NCI-H82 treated with DMSO at 0.1 percent for 48 hours (cell line): ENCODE data around the gene GBA2.

Experiments used
- DNase-seq: peaks from one replicate; lab custom pipeline; 2025; ENCODE audit not compliant: unreplicated experiment; lab: John Stamatoyannopoulos, UW

GBA2 gene

DNA sequence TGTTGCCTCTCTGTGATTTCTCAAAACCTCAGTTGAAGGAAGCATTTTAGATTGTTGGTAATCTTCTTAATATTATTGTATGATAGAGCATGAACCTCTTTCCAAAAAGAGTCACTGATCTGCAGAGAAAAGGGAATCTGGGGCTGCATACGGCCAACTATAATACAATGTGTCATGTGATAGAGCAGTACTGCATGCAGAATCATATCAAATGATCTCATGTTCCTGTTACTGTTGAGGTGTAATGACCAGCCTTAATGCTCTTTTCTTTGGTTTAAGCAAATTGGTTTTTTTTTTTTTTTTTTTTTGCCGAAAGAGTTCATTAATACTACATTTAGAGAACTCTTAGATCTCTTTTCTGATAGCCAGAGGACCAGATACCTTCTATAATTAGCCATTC is 18.0 kb upstream of the GBA2 start:
- DNase-seq, result no peak

DNA sequence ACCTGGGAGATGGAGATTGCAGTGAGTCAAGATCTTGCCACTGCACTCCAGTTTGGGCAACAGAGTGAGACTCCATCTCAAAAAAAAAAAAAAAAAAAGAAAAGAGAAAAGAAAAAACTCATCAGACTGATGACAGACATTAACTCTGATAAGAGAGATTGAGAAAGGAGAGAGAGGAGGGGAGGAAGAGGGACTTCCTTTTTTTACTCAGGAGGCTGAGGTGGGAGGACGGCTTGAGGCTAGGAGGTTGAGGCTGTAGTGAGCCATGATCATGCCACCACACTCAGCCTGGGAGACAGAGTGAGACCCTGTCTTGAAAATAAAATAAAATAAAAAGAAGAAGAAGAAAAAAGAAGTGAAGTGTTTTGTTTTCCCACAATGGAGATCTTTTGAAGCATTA is 14.8 kb upstream of the GBA2 start:
- no peak for DNase-seq

DNA sequence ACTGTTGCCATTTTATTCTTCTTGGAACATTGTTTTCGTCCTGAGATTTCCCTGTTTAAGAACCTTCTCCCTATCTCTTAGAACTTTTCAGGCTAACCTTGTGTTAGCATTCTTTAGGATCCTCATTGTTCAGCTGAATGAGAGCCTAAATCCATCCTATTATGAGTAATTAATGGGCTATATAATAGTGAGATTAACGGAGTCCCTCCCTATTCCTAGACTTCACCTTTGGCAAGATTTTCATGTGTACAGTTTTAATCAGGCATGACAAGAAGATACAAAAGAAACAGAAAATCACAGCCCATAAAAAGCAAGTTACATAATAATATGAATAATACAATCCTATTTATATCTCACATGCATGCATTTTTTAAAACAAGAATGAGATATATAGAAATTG is 14.2 kb upstream of the GBA2 start:
- DNase-seq, result no peak

DNA sequence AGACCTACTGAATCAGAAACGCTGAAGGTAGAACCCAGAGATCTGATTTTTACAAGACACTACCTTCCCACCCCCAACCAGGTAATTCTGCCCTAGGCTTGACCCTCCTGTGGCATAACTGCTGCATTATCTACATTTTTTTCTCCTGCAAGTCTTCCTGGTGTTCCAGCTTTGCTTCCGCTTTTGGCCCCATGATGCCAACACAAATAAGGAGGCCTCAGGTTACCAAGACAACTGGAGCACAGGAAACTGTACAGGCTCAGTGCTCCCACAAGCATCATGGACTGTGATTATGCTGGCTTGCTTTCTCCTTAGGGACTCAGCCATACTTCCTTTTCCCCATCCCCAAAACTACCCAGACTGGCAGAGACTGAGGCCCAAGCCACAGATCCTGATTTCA is 11.6 kb upstream of the GBA2 start:
- DNase-seq, result no peak

DNA sequence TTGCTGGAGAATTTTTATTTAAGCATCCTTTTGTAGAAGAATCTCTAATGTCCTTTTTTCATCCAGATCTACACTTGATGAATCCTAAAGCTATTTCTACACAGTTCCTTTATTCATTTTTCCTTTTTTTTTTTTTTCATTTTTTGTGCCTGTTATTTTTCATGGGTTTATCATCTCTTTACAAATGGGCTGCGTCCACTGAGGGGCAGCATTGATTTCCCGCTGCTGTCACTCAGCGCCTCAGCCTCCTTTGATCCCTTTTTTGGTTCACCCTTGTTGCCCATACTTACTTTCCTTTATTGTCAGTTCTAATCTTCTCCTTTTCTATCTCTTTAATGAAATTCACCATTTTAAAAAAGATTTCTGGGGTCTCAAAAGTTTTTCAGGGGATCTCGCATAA is 10.8 kb upstream of the GBA2 start:
- DNase-seq, result no peak

DNA sequence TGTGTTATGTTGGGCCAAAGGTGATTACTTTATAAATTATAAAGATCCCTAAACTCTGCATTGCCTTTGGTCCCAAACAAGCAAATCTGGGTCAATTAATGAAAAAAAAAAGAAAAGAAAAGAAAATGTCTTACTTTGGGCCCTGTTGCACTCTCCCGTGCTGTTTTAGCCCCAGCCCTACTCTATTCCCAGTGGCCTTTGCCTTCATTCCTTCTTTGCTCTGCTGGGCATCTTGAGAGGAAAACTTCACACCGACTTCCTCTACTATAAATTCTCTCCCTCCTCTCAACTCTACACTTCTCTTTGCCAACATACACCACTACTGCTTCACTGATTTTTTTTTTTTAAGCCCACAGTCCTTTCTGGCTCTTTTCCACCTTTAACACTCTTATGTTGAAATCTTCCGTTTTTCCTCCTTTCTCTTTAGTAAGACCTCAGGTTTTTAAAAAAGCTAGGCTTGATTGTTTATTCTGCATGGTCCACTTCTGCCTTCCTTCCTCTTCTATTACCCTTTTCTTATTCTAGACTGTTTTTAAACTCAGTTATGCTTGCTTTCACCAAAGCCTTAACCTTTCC is 9.5 kb upstream of the GBA2 start:
- DNase-seq, result no peak

DNA sequence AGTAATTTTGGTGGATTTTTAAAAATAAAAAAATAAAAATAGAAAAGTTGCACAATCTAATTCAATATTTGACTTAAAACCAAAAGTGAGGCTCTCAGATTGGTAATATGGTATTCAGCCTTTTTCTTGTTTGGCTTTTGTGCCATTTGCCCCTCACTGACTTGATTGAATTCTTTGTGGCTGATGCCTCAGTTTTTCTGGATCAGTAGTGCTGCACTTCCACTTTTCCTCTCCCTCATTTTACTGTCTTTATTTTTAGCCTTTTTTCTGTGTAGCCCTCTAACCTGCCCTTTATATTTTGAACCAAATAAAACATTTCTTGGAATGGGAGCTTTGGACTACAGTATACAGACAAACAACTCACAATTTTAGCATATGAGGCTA is 8.9 kb upstream of the GBA2 start:
- no peak for DNase-seq

DNA sequence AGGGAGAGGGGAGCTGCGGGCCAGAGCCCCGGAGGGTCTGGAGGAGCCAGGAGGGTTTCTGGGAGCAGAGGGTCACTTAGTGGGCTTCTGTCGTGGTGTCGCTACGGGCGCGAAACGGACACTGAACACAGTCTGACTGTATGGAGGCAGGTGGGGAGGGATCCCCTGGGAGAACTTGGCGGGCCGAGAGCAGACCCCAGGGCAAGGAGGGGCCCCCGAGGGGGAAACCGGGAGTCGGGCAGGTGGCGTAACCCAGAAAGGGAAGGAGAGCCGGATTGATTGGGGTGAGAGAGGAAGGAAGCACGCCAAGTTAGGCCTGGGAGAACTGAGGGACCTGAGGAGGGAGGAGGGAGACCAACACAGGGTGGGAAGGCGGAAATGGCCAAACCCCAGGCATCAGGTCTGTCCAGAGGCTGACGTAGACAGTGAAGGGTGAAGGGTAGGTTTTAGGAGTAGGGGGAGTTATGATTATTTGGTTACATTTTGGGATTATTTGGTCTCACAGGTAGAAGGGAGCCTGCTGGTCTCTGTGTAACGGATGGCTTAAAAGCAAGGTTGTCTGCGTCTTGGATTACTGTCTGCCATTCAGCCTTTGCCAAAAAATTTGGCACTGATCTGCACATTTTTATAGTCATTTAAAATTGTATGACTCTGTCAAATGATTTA is 8.3 kb upstream of the GBA2 start:
- DNase-seq, result no peak

DNA sequence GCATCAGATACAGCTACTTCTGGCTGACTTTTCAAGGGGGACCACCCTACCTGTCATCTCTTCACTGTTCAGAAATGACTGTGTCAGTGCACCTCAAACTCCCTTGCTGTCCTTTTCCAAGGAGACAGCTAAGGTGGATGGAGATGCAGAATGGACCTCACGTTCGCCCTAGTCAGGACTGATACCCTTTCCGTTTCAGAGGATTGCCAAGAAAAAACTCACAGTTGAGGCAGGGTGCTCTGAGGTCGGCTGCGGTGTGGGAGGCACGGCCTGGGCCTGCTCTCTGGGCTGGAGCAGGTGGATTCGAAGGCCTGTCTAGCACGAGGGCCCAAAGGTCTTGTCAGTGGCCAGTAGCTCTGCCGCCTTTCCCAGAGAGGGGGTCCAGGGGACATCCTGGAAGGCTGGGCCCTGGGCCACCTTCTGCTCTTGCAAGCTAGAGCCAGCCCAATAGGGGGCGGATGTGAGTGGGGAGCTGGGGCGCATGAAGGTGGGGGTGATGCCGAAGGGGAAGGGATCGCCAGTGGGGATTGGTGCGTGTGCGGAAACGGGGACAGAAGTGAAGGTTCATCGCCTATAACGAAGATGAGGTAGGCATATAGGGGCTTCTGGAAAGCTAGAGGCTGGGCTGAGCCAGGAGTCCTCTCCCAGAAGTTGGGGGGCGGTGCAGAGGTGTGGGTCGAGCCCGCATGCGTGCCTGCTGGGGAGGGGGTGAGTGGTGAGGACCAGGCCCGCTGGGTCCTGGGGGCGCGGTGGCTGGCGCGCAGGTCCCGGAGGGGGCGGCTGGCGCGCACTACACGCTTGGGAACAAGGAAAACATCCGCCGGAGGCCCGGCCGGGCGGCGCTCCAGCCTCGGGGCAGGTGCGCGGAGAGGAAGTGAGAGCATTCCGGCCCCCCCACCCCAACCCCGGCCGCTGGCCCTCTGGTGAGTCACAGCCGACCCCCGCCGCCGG is 7.5 kb upstream of the GBA2 start:
- no peak for DNase-seq

DNA sequence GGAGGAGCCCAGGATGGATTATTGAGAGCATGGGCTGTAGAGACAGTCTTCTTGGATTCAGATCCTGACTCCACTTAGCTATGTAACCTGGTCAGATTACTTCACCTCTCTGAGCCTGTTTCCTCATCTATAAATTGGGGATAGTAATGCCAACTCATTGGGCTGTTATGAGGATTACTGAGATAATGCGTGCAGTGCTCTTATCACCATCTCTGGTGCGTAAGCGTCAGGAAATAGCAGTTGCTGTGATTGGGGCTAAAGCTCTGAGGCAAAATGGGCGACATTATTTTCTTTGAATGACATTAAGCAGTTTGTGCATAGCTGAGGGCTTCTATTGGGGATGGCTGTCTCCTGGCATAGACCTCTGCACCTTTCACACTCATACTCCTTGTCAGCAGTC is 6.0 kb upstream of the GBA2 start:
- DNase-seq, result no peak

DNA sequence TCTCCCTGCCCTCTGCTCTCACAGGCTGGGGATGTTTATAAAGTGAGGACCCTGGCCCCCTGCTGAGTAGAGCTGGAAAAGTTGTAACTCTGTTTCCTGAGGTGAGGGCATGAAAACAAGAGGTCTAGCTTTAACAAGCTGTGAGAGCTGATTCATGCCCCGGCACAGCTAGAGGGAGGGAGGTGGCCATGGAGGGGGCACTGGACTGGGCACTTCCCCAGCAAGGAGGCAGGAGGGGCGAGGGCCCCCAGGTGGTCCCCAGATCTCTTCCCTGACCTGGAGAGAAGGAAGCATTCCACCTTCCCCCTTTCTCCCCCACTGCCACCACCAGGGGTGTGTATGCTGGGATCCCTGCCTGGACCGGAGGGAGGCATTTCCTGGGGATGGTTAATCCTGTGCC is 5.2 kb upstream of the GBA2 start, which contains the start of gene MSMP:
Gene MSMP, minus strand, starts transcription at position 13 of the 400 bp plus-strand sequence. CDS start 147 bp downstream, outside the sequence.
- DNase-seq, result no peak

DNA sequence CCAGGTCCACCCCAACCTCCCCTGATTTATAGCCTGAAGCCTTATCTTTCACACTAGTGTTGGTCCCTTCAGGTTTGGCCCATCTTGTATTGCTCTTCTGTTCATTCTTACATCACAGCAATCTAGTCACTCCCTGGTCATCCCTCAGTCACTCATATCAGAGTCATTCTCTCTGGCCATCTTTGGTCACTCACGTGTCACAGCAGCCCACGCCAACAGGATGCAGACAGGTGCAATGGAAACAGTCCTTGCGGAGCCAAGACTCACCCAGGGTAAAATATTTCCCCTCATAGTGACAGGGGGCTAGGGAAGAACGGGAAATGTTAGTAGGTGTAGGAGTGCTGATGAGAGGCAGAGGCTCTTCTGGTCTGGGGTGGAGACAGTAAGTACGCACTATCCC is 4.4 kb upstream of the GBA2 start:
- DNase-seq, result no peak

DNA sequence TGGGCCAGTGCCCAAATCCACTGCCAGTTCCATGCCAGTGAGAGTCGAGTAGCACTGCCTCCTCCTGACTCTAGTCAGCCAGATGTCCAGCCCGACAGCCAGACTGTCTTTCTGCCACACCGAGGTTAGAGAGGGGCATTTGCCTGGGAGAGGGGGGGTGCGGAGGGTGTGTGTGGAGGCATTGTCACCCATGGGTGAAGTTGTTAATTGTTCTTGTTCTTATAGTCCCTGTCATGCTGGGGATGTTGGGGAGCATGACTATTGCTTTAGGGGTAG is 1.2 kb upstream of the GBA2 start:
- DNase-seq, result no peak

DNA sequence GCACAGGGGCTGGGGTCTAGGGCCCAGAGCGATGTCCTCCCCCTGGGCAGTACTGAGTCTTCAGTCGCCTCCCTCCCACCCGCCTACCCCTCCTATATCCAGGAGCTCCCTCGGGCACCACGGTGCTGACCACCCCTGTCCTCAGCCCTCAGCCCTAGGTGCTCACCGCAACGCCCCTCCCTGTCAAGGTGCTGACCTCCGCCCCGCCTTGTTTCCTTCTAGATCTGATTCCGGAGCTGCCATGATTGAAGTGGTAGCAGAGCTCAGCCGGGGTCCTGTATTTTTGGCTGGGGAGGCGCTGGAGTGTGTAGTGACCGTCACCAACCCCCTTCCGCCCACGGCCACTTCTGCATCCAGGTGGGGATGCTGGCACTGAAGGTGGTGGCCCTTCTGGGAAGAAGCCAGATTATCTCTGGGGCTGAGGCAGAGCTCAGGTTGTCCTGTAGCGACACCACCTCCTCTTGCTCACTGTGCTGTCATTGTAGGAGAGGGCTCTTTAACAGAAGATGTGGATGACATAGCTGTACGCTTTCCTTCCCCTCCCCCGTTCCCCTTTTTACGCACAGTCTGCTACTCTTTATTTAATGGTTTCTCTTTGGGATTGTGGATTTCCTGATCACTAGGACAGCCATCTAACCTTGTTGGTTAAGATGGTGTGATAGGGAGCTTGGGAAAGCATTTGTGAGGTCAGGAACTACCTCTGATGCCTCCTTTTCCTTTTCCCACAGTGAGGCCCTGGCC is 657 bp upstream of the GBA2 start:
- DNase-seq, result no peak

DNA sequence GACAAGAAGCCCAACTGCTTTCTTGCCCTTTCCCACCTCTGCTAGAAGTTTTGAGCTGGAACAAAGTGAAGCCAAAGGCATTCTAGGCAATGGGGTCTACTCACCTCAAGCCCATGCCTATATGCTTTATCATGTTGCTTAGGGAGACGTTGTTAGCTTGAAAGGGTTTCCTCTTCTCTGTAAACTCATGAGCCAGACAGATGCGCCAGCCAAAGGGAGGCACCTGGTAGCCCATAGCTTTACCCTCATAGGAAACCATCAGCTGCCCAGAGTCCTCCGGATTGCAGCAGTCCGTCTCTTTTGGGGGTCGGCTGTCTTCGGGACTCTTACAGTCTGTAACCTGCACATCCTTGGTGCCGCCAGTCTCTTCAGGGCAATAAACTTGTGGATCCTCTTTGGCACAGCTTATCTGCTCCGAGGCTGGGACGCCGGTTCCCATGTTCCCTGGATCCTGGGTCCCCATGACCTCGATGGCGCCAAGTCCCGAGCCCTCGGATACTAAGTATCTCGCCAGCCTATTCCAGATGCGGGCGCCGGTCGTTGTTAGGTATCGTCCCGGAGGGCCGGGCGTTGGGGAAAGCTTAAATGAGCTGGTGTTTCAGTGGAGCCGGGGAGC is 678 bp downstream of the GBA2 start:
- no peak for DNase-seq

DNA sequence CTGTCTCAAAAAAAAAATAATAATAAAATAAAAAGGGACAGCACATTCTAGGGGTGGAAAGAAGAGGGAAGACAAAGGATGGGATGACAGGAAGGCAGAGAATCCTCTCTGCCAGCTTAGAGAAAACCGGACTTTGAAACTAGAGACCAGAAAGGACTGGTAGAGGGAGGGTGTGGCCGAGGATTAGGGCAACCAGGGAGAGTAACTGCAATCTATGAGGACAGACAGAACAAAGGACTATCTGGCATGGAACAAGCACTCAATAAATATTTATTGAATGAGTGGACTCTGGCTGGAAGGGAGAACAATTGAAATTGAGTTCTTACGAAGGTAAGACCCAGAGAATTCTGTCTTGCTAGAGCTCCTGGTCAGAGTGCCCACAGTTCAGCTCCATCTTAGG is 2.4 kb downstream of the GBA2 start:
- no peak for DNase-seq

DNA sequence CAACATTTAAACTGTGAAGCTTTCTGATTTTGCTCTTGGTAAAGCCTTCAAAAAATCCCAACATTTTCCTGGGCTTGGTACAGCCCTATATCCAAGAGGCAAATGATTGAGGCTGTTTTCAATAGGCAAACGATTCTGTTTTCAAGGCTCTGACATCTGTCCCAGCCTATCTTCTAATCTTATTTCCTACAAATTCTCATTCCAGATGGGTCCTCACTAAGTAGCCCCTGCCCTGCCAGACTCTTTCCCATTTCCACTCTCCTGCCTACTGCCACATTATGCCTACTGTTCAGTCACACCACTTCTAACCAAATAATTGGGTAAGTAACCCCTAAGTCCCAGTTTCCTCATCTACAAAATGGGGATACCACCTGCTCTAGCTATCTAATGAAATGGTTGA is 3.5 kb downstream of the GBA2 start:
- peak; percentile 41 for DNase-seq

DNA sequence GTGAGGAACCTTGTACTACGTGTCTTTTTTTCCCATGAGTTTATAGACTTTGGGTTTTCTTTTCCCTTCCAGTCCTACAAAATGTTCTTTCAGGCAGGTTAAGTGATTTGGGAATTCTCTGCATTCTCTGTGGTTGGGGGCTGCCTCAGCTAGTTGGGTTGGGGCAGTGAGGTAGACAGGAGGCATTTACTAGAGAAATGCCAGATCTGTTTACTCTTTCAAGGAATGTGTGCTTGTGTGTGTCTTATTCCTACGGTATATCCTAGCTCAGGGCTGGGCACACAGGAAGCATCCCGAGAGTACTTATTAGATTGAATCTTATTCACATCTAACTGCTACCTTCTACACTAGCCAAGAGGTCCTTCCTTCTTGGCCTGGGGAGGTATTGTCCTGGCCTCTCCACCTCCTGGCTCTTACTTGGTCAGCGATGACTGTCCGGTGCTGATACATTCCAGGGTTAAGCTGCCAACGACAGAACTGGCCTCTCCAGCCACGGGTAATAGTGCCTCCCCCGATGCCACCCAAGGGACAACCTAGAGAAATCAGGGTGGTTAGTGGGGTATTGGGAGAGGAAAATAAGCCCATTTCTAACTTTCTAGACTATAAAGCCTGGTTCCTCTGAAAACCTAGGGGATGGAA is 5.0 kb downstream of the GBA2 start:
- DNase-seq, result no peak

DNA sequence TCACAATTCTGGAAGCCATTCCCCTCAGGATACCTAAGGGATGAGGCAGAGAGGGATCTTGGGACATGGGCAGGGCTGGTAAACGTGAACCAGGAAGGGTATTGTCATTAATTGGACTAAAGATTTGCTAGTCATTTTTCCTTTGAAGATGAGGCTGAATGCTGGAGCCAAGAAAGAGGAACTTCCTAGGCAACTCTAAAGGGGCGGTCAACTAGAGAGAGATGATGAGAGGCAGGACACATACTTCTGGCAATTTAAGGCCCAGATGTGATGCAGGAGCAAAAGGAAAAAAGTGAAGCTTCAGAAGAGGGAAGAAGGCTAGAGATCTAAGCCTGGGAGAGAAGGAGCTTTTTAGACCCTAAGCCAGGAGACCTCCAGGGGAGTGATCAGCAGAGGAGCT is 5.6 kb downstream of the GBA2 start:
- no peak for DNase-seq

DNA sequence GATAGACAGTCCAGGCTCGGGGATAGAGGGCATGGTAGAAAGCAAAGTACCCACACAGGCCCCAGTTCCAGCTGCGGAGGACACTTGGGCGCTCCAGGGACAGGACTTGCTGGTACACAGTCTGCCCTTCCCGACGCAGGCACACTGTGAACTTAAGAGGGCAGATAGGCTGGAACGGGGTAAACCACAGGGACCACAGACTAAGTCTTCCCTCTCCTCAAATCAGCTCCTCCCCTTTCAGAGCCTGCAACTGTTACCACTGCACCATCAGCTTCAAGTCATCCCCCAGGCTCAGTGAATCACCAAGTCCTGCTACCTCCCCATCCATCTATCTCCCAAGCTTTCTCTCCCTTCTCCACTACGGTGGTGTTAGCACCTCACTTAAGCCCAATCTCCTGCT is 7.3 kb downstream of the GBA2 start:
- no peak for DNase-seq

DNA sequence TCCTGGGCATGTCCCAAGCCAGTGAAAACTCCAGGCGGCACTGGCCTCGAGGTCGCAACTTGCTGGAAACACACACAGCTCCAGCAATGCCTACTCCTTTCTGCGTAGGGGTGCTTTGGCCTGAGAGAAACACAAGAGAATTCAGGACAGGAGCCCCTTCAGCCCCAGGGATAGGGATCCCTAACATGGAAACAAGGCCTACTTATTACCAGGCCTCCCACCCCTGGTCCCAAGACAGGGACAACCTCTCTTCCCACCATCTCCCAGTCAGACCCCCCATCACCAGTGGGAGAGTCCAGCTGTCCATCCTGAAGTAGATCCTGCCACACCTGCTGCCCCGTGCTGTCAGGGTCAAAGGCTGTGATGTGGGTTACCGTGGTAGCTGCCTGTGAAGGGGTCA is 8.8 kb downstream of the GBA2 start:
- DNase-seq, result no peak
